ENCODE results near the gene LEMD1. TPM values are rescaled to one million over a fixed set of nuclear protein-coding genes. Genes with fewer than 3 reads are reported as not detected.
A peak's percentile ranks its signal among the peaks of the same experiment; 100 is the strongest.

The LEMD1 gene, protein sequence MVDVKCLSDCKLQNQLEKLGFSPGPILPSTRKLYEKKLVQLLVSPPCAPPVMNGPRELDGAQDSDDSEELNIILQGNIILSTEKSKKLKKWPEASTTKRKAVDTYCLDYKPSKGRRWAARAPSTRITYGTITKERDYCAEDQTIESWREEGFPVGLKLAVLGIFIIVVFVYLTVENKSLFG
- total RNA-seq (2021) (16.7 and 22.1 TPM in 2 replicates), Bru-seq, nascent RNA (percentile 57 among the genes with signal in this experiment), BruChase-seq, experiment 1, labeled RNA remaining after a 2-hour chase (percentile 70 among the genes with signal in this experiment), BruChase-seq, experiment 2, labeled RNA remaining after a 6-hour chase (percentile 42 among the genes with signal in this experiment)
- long read RNA-seq, partial matches to known transcripts, result 0 of 35 reads
- long read RNA-seq, other reads (novel, unspliced or antisense), result 33 of 35 reads

DNA sequence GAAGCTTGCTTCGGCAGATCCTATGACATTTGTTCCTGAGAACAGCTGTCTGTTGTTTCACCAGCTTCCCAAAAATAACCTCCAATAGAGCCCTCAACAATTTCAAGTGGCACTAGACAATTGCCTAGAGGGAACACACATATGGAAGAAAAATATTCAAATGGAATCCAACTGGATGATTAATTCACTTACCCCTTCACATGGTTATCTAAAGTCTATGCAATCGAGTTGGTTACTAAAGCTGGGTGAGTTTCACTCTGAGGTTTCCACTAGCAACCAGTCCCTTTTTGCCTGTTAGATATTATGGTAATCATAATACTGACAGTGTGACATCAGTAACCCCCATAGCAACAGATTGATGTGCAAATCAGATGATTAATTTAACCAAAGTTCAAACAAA, at the start of gene LEMD1:
LEMD1 (minus strand) TSS at position 259 of the 400 bp plus-strand sequence. CDS start 1,520 bp downstream, outside the sequence.
- Histone ChIP-seq H3K4me3 (no peak within 1 kb of the TSS), H3K27ac (no peak within 1 kb of the TSS), H3K9me3 (ENCODE audit: insufficient read depth, low read depth) (no peaks in the 10 kb centered on the region), H3K27me3 (ENCODE audit: insufficient read depth, low read depth) (peaks cover 48% of the 10 kb centered on the region; the same call in 1 of the 2 replicates), H4K20me1 (ENCODE audit: insufficient read depth) (no peaks in the 10 kb centered on the region), H3K36me3 (ENCODE audit: low read depth) (no peaks in the 10 kb centered on the region), H3K4me1 (replicated peaks; ENCODE audit: insufficient read depth) (no peaks in the 10 kb centered on the region), H3K9me2 (ENCODE audit: insufficient read depth) (no peaks in the 10 kb centered on the region), H3F3A (ENCODE audit: insufficient read depth, low read depth) (no peaks in the 10 kb centered on the region), H2AFZ (no peak within 1 kb of the TSS), H3K4me2 (no peak within 1 kb of the TSS), H3K79me2 (ENCODE audit: low read depth) (no peaks in the 10 kb centered on the region)
- POLR2A ChIA-PET (ENCODE audit: unreplicated experiment), result no interaction called here
- CTCF ChIA-PET, result no interaction called here
- intact Hi-C loops (cut with micrococcal nuclease; ENCODE audit: unreplicated experiment), result no loop called here
- DNase-seq, result no peak
- no peak for TF ChIP-seq EZH2 (IDR thresholded peaks at IDR 0.05; ENCODE audit: low read depth)
- TF ChIP-seq, protein P1, sequence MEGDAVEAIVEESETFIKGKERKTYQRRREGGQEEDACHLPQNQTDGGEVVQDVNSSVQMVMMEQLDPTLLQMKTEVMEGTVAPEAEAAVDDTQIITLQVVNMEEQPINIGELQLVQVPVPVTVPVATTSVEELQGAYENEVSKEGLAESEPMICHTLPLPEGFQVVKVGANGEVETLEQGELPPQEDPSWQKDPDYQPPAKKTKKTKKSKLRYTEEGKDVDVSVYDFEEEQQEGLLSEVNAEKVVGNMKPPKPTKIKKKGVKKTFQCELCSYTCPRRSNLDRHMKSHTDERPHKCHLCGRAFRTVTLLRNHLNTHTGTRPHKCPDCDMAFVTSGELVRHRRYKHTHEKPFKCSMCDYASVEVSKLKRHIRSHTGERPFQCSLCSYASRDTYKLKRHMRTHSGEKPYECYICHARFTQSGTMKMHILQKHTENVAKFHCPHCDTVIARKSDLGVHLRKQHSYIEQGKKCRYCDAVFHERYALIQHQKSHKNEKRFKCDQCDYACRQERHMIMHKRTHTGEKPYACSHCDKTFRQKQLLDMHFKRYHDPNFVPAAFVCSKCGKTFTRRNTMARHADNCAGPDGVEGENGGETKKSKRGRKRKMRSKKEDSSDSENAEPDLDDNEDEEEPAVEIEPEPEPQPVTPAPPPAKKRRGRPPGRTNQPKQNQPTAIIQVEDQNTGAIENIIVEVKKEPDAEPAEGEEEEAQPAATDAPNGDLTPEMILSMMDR (conservative IDR thresholded peaks at IDR 0.05), result no peak
- BruUV-seq (replicated peaks), result no TSS peak

DNA sequence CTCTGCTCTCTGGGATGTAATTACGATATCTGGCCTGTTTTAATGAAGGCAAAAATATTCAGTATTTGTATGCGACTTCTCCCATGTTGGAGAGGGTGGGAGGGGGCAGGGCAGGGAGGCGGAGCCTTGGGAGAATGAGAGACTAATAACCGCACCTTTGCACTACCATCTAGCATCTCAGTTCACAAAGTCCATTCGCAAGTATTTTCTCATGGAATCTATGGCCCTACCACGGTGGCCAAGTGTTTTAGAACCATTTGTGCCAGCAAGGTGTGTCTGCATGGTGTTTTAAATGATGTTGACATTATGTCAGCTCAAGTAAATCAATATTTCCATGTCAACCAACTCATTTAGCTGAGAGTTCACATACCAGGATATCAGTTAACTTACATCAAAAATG, 48.3 kb upstream of the LEMD1 start:
- DNase-seq, result no peak
- no peak overlapping the region for H3K4me2 ChIP-seq
- no TSS peak for BruUV-seq (replicated peaks)
- TF ChIP-seq, protein P1 (conservative IDR thresholded peaks at IDR 0.05), result no peak
- TF ChIP-seq EZH2 (IDR thresholded peaks at IDR 0.05; ENCODE audit: low read depth), result no peak
- no peaks in the 10 kb centered on the region for H4K20me1 ChIP-seq (ENCODE audit: insufficient read depth)
- no peaks in the 10 kb centered on the region for H3K9me3 ChIP-seq (ENCODE audit: insufficient read depth, low read depth)
- no peaks in the 10 kb centered on the region for H3K4me1 ChIP-seq (replicated peaks; ENCODE audit: insufficient read depth)
- no peaks in the 10 kb centered on the region for H3K36me3 ChIP-seq (ENCODE audit: low read depth)
- H2AFZ ChIP-seq, result no peak overlapping the region
- no peaks in the 10 kb centered on the region for H3K9me2 ChIP-seq (ENCODE audit: insufficient read depth)
- ChIA-PET CTCF (no interaction called here), POLR2A (ENCODE audit: unreplicated experiment) (no interaction called here)
- H3K79me2 ChIP-seq (ENCODE audit: low read depth), result no peaks in the 10 kb centered on the region
- no peaks in the 10 kb centered on the region for H3F3A ChIP-seq (ENCODE audit: insufficient read depth, low read depth)
- H3K27me3 ChIP-seq (ENCODE audit: insufficient read depth, low read depth), result peaks cover 24% of the 10 kb centered on the region
- H3K27ac ChIP-seq, result no peak overlapping the region
- intact Hi-C loops (cut with micrococcal nuclease; ENCODE audit: unreplicated experiment), result no loop called here
- no peak overlapping the region for H3K4me3 ChIP-seq

DNA sequence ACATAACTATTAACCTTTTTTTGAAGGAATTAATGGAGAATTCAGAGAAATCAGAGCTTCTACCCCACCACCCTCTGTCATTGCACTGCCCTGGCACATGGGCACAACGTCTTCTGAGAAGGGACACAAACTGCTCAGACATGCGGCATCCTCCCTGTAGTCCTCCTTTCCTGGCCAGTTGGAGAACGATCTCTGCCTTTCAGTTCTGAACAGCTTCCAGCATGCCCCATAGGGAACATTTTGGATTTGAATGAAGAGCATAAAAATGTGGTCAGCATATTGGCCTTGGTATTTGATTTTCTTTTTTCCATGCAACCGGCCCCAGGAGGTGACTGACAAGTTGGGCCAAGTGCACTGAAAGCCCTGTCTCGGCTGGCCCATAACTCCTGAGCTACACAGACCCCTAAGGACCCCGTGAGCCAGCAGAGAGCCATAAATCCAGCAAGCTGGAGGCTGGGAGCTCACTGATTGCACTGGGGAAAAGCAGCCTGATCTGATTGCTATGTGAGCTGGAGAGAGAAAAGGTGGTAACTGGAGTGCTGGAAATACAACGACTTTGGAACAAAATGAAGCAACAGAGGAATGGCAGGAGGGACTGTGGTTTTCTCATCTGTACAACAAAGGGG, 44.9 kb upstream of the LEMD1 start:
- Histone ChIP-seq H3K9me3 (ENCODE audit: insufficient read depth, low read depth) (no peaks in the 10 kb centered on the region), H2AFZ (no peak overlapping the region), H3K27ac (no peak overlapping the region), H3F3A (ENCODE audit: insufficient read depth, low read depth) (0 out of 2 replicates have a peak, but pooled peaks cover 3% of the 10 kb centered on the region), H3K4me3 (no peak overlapping the region), H3K79me2 (ENCODE audit: low read depth) (no peaks in the 10 kb centered on the region), H3K9me2 (ENCODE audit: insufficient read depth) (no peaks in the 10 kb centered on the region), H3K27me3 (ENCODE audit: insufficient read depth, low read depth) (peaks cover 41% of the 10 kb centered on the region), H4K20me1 (ENCODE audit: insufficient read depth) (no peaks in the 10 kb centered on the region), H3K4me2 (no peak overlapping the region), H3K4me1 (replicated peaks; ENCODE audit: insufficient read depth) (0 out of 2 replicates have a peak, but pooled peaks cover 5% of the 10 kb centered on the region), H3K36me3 (ENCODE audit: low read depth) (no peaks in the 10 kb centered on the region)
- TF ChIP-seq EZH2 (IDR thresholded peaks at IDR 0.05; ENCODE audit: low read depth), result no peak
- TF ChIP-seq, protein P1 (conservative IDR thresholded peaks at IDR 0.05), result no peak
- DNase-seq, result no peak
- POLR2A ChIA-PET (ENCODE audit: unreplicated experiment), result no interaction called here
- intact Hi-C loops (cut with micrococcal nuclease; ENCODE audit: unreplicated experiment), result no loop called here
- BruUV-seq (replicated peaks), result no TSS peak
- CTCF ChIA-PET, result interaction anchor here (0.6 to 1.1 kb wide), 2 partner anchors 9 to 206 kb away, joined by 3 read pairs; no protein-coding TSS in a partner anchor

All from PC-9 (cell line).